ENCODE data around the gene NPY2R. TPM values are rescaled to one million over a fixed set of nuclear protein-coding genes. Genes with fewer than 3 reads are reported as not detected.
A peak's percentile ranks its signal among the peaks of the same experiment; 100 is the strongest.

NPY2R gene
- total RNA-seq, 1 donor from 2014 or later: not detected

- H3K4me3 ChIP-seq (ENCODE audit: low read depth, low read length): no peak overlapping the region
- no peak for TF ChIP-seq CTCF (IDR thresholded peaks at IDR 0.05; ENCODE audit: insufficient read depth, low read length, severe bottlenecking)
- FAIRE-seq (no peak), DNase-seq (ENCODE audit: low read depth) (peak; percentile 51)
- H3K36me3 ChIP-seq (ENCODE audit: control insufficient read depth, insufficient read depth, low read length): no peaks in the 10 kb centered on the region
- no peaks in the 10 kb centered on the region for H3K27me3 ChIP-seq (ENCODE audit: control insufficient read depth, insufficient read depth, low read length)
Observed at GRCh38 chr4:155220025-155220424, 11.6 kb downstream of the NPY2R start.

- TF ChIP-seq CTCF (IDR thresholded peaks at IDR 0.05; ENCODE audit: insufficient read depth, low read length, severe bottlenecking): no peak
- Histone ChIP-seq H3K4me3 (ENCODE audit: low read depth, low read length) (no peak overlapping the region), H3K27me3 (ENCODE audit: control insufficient read depth, insufficient read depth, low read length) (no peaks in the 10 kb centered on the region), H3K36me3 (ENCODE audit: control insufficient read depth, insufficient read depth, low read length) (no peaks in the 10 kb centered on the region)
- DNase-seq (ENCODE audit: low read depth) (no peak), FAIRE-seq (no peak)
Observed at GRCh38 chr4:155227131-155227530, 18.7 kb downstream of the NPY2R start.

- Histone ChIP-seq H3K36me3 (ENCODE audit: control insufficient read depth, insufficient read depth, low read length) (no peaks in the 10 kb centered on the region), H3K27me3 (ENCODE audit: control insufficient read depth, insufficient read depth, low read length) (no peaks in the 10 kb centered on the region), H3K4me3 (ENCODE audit: low read depth, low read length) (no peak overlapping the region)
- DNase-seq (ENCODE audit: low read depth) (no peak), FAIRE-seq (no peak)
- no peak for TF ChIP-seq CTCF (IDR thresholded peaks at IDR 0.05; ENCODE audit: insufficient read depth, low read length, severe bottlenecking)
Observed at GRCh38 chr4:155228713-155229112, 20.3 kb downstream of the NPY2R start.

GRCh38 chr4:155232432-155232831 is 24.0 kb downstream of the NPY2R start:
- H3K36me3 ChIP-seq (ENCODE audit: control insufficient read depth, insufficient read depth, low read length): no peaks in the 10 kb centered on the region
- TF ChIP-seq CTCF (IDR thresholded peaks at IDR 0.05; ENCODE audit: insufficient read depth, low read length, severe bottlenecking): no peak
- FAIRE-seq (no peak), DNase-seq (ENCODE audit: low read depth) (no peak)
- no peaks in the 10 kb centered on the region for H3K27me3 ChIP-seq (ENCODE audit: control insufficient read depth, insufficient read depth, low read length)
- no peak overlapping the region for H3K4me3 ChIP-seq (ENCODE audit: low read depth, low read length)

GRCh38 chr4:155234206-155234605 is 25.8 kb downstream of the NPY2R start:
- DNase-seq (ENCODE audit: low read depth): peak; percentile 73
- TF ChIP-seq CTCF (IDR thresholded peaks at IDR 0.05; ENCODE audit: insufficient read depth, low read length, severe bottlenecking): no peak
- Histone ChIP-seq H3K36me3 (ENCODE audit: control insufficient read depth, insufficient read depth, low read length) (no peaks in the 10 kb centered on the region), H3K4me3 (ENCODE audit: low read depth, low read length) (no peak overlapping the region), H3K27me3 (ENCODE audit: control insufficient read depth, insufficient read depth, low read length) (no peaks in the 10 kb centered on the region)
- no peak for FAIRE-seq

- Histone ChIP-seq H3K4me3 (ENCODE audit: low read depth, low read length) (no peak overlapping the region), H3K27me3 (ENCODE audit: control insufficient read depth, insufficient read depth, low read length) (no peaks in the 10 kb centered on the region), H3K36me3 (ENCODE audit: control insufficient read depth, insufficient read depth, low read length) (no peaks in the 10 kb centered on the region)
- DNase-seq (ENCODE audit: low read depth) (no peak), FAIRE-seq (no peak)
- TF ChIP-seq CTCF (IDR thresholded peaks at IDR 0.05; ENCODE audit: insufficient read depth, low read length, severe bottlenecking): no peak
Observed at GRCh38 chr4:155237567-155237966, 29.1 kb downstream of the NPY2R start.

All from bronchial epithelial cell (primary cell).